ENCODE results near the gene NUMB.

The NUMB gene

DNA sequence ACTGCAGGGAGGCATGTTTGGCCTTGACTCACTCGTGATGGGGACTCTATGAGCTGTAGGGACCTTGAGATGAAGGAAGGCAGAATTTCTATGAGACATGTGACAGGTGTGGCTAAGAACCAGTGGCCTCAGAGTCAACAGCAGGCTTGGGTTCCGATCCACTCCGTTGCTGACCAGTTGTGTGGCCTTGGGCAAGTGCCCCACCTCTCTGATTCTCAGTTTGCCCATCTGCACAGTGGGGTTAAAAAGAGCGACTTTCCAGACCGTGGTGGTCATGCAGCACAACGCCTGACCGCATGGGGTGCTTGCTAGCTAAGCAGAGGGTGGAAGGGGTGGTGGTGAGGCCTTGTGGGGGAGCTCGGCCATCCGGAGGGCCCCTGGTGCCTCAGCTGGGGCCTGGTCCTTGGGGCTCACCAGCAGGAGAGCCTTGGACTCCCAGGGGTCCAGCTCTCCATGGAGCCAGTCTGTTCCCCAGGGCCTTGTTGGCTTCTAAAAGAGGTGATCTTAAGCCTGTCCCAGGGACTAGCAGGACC lies 202.6 kb downstream of the NUMB start:
- no peak for DNase-seq

DNA sequence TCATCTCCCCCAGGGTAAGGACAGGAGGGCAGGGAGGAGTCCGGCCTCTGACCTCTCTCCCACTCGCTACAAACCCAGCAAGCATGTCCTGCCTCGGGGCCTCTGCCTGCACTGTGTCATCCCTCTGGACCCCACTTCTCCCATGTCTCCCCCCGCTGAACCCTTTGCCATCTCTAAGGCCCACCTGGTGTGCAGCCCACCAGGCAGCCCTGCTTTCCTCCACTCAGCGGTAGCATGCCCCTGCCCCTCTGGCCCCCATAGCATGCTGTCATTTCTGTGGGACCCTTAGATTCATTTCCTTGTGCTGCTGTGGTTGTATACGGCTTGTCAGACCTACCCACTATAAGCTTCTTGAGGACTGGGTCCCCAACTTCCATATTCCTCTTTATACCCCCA lies 203.3 kb downstream of the NUMB start:
- no peak for DNase-seq

DNA sequence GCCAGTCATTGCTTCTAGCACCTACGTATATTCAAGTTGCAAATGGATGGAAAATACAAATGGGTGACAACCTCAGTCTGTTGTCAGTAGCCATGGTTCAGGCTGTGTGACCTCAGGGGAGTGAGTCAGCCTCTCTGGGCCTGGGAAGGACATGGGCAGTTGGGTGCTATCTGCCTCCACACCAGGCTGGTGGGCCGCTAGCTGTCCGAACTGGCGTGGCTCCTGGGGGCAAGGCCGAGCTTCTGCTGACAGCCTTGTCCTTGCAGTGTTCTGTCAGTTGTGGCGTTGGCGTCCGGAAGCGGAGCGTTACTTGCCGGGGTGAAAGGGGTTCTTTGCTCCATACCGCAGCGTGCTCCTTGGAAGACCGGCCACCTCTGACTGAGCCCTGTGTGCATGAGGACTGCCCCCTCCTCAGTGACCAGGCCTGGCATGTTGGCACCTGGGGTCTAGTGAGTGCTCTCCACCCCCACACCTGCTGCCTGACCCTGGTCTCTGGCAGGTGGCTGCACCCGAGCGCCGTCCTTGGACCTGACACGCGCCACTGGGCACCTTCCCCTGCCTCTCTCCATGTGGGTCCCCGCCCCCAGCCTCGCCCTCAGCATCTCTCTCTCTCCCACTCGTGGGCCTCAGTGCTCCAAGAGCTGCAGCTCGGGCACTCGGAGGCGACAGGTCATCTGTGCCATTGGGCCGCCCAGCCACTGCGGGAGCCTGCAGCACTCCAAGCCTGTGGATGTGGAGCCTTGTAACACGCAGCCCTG lies 203.9 kb downstream of the NUMB start:
- no peak for DNase-seq

DNA sequence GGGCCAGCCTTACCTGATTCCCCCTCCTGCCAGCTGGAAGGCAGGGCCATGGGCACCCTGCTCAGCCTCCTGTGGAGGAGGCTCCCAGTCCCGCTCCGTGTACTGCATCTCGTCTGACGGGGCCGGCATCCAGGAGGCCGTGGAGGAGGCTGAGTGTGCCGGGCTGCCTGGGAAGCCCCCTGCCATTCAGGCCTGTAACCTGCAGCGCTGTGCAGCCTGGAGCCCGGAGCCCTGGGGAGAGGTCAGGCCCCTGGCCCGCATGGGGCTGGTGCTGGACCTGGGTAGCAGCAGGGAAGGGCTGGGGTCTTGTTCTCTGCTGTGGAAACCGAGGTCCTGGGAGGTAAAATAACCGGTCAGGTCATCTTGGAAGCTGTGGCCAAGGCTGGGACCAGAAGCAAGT lies 204.6 kb downstream of the NUMB start:
- no peak for DNase-seq

DNA sequence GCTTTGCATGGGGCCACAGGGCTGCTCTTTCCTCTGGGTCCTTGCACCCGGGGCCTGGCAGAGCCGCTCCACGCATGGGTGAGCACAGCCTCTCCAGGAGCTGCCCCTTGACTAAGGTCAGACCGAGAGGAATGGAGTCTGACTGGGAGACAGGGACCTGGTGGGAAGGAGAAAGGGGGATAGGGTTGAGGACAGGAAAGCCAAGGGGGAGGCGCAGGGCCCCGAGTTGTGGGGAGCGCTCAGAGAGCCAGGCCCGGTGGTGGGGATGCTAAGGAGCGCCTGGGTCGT lies 205.1 kb downstream of the NUMB start:
- DNase-seq, result no peak

DNA sequence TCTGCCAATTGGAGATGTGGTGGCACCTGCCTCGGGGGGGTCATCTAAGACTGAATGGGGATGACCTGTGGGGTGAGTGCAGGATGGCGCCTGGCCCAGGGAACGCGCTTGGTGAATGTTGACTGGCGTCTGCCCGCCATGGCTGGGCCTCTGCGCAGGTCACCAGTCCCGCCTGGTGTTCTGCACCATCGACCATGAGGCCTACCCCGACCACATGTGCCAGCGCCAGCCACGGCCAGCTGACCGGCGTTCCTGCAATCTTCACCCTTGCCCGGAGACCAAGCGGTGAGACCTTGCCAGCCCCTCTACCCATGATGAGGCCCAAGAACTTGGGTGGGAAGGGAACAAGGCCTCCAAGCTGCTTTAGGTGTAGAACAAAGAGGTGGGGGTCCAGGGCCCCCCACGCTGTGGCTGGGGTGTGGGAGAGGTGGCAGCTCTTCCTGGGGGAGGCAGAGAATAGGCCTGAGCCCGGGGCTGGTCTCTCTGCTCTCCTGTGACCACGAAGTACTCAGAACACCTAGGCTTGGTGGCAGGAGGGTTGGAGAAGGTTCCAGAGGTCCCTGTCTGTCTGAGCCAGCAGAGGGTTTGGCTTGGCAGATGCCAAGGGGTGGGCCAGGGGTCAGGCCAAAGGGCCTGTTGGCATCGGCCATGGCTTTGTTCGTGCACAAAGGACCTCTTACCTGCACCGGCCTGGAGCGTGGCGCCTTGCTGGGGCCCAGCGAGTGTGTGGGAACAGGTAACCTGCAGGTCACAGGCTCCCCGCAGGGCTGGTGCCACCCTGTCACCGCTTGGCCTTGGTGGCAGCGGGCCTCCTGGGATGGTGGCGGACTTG lies 205.6 kb downstream of the NUMB start:
- DNase-seq, result no peak

DNA sequence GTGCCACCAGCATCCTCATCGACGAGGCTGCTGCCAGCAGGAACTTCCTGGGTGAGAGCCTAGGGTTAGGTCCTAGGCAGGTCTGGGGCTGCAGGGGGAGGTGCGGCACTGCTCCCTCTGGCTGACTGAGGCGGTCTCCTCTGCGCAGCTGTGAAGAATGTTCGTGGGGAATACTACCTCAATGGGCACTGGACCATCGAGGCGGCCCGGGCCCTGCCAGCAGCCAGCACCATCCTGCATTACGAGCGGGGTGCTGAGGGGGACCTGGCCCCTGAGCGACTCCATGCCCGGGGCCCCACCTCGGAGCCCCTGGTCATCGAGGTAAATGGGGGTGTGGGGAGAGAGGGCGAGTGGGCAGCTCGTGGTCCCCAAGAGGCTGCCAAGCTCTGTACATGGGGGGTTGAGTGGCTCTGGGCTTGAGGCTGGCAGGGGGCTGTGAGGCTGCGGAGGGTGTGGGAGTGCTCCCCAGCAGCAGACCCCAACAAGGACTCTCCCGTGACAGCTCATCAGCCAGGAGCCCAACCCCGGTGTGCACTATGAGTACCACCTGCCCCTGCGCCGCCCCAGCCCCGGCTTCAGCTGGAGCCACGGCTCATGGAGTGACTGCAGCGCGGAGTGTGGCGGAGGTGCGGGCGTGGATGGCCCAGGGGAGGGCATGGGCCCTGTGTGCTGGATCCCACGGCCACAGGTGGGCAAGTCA lies 206.7 kb downstream of the NUMB start:
- no peak for DNase-seq

DNA sequence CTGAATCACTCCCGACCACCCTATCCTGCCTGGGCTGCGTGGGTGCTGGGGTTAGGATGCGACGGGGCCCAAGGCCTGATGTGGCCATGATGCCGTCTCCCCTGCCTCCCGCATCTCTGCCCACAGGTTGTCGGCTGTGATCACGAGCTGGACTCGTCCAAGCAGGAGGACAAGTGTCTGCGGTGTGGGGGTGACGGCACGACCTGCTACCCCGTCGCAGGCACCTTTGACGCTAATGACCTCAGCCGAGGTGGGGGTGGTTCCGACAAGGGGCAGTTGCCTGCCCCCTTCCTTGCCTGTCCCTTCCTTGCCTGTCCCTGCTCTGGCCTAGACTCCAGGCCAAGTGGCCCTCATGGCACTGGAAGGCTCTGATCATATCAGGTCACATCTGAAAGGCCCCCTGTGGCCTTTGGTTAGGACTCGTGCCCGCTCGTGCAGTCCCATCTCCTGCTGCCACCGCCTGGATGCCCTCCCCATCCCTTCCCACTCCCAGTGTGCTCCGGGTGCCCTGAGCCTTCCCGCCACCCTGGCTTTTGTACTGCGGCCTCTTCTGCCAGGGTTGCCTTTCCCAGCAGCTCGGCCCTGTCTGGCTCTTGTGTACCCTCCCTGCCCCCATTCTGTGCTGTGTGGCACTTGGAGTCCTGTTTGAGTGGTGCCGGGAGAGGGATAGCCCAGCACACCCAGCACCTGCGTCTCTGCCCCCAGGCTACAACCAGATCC lies 207.4 kb downstream of the NUMB start:
- no peak for DNase-seq

DNA sequence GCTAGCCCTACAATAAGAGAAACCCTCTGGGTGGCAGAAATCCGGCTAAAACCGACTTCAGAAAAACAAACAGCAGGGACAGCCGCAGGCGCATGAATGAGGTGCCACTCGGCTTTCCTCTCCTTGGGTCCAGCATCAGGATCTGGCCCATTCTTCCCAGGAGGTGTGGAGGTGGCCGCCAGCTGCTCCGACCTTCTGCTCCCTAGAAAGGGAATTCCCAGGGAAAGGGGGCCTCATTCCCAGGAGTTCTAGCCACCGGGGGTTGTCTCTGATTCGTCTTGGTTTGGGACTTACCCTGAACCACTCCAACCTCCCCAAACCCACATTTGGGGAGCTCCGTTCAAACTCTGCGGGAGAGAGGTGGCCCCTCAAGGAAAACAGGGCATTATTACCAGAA lies 208.0 kb downstream of the NUMB start:
- DNase-seq, result no peak

DNA sequence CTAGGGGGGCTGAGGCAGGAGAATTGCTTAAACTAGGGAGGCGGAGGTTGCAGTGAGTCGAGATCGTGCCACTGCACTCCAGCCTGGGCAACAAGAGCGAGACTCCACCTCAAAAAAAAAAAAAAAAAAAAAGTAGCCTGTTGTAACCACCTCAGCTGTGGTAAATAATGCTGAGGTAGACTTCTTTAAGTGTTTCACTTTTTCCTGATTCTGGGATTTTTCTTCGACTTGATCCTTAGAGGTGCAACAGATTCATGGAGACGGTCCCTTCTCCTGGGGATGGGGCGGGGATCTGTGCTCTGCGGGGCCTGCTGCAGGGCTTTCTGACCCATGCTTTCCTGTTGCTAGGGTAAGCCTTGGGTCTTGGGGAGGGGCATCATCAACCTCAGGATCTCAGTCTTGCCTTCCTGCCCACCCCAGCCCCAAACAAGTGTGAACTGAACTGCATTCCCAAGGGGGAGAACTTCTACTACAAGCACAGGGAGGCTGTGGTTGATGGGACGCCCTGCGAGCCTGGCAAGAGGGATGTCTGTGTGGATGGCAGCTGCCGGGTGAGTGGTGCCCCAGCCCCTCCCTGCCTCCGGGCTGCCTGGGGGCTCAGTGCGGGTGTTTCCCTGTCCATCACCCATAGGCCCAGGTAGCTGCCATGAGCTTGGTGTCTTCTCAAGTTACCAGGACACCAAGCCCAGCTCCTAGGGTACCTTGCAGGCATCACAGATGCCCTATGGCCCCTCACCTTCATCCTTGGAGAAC lies 208.6 kb downstream of the NUMB start:
- DNase-seq, result no peak

DNA sequence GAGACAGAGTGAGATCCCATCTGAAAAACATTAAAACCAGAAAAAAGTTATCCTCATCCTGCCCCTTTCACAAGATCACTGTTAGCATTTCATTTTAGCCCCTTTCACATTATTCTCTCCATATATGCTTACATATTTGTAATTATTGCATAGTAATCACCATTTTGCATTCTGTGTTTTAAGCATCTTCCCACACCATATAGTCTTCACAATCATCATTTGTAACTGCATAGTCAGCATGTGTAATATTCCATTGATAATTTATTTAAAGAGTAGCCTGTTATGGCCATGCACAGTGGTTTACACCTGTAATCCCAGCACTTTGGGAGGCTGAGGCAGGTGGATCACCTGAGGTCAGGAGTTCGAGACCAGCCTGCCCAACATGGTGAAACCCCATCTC lies 209.2 kb downstream of the NUMB start:
- no peak for DNase-seq

DNA sequence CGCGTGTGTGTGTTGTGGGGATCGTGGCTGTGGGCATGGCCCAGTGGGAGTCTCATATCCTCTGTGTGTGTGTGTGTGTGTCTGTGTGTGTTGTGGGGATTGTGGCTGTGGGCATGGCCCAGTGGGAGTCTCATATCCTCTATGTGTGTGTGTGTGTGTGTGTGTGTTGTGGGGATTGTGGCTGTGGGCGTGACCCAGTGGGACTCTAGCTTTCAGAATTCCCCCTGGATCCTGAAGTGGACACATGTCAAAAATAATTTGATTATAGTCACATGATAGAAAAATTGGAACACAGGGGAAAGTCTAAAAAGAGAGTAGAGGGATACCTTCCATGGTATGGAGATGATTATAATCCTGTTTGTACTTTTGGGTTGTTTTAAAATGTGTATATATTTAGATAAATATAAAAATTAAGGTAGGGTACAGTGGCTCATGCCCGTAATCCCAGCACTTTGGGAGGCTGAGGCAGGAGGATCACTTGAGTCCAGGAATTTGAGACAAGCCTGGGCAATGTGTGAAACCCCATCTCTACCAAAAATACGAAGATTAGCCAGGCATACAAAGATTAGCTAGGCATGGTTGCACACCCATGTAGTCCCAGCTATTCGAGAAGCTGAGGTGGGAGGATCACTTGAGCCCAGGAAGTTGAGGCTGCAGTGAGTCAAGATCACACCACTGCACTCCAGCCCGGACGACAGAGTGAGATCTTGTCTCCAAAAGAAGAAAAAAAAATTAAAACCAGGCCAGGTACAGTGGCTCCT lies 210.1 kb downstream of the NUMB start:
- no peak for DNase-seq

DNA sequence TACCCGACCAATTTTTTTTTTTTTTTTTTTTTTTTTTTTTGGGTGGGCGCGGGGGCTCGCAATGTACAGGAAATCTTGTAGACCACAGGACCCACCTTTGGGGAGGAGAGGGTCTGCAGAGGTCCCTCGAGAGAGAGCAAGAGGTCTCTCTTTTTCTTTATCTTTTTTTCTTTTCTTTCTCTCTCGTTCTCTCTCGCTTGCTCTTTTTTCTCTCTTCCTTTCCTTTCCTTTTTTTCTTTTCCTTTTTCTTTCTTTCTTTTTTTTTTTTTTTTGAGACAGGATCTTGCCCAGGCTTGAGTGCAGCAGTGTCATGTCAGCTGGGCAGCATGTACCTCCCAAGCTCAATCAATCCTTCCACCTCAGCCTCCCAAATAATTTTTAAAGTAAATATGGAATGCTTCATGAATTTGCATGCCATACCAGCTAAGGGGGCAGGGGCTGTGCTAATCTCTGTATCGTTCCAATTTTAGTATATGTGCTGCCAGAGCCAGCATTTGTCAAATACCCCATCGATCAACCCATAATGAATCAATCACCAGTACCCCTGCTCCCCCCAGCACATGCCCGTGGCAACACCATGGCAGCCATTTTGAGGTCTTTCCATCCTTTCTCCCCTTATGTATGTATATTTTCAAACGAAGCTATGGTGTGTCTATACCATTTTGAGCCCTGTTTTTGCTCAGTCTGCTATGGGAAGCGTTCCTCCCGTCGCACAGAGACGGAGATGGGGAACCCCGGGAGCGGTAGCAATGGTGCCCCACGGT lies 211.8 kb downstream of the NUMB start:
- DNase-seq, result no peak

DNA sequence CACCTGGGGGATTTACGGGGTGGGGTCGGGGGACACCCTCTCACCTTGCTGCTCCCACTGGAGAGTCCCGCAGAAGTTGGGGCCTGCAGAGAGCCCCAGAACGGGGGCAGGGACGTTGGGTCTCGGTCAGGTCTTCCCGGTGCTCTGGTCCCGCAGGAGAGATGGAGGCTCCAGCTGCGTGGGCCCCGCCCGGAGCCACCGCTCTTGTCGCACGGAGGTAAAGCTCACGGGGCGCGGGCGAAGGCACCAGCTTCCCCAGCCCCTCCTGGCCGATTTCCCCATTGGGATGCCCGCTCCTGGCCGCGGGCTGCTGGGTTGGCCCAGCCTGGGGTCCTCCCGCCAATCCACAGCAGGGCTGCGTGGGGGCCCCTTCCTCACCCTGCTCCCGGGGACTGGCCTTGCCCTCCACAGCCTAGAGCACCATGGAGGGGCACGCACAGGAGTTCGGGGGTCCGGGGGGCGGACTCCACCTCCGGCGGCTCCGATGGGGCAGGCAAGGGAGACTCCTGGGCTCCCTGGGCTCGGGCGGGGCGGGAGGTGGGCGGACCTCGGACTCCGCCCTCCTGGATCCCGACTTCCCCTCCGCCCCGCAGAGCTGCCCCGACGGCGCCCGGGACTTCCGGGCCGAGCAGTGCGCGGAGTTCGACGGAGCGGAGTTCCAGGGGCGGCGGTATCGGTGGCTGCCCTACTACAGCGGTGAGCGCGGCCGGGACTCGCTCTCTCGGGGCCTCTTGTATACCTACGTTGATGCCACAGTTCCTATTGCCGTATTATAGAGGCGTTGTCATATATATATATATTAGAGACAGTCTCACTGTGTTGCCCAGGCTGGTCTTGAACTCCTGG lies 212.6 kb downstream of the NUMB start:
- peak; percentile 41 for DNase-seq

DNA sequence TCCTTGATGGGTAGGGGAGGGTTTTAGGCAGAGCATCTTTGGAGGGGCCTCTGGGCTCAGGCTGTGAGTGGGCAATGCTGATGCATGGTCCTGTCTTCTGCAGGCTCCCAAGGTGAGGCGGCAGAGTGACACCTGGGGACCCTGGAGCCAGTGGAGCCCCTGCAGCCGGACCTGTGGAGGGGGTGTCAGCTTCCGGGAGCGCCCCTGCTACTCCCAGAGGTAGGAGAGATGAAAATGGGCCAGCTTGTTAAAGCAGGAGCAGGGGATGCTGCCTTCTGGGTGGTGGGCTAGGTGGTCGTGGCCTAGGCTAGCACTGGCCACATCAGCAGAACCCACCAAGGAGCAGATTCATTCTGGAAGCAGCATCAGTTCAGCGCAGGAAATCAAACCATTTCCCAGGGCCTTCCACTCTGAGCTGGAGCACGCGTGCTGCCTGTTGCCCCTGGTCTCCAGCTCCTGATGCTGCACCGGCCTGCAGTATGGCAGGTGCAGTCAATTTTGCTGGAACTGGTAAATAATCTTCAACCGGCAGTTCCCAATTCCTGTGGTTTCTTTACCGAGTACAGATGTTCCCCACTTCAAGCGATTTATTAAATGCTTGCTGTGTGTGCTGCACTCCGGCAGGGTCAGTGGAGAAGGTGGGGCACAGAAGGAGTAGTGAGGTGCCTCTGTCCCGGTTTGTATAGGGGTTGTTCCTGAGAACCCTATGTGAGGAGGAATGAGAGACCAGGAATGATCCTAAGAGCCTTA lies 213.6 kb downstream of the NUMB start:
- DNase-seq, result no peak

DNA sequence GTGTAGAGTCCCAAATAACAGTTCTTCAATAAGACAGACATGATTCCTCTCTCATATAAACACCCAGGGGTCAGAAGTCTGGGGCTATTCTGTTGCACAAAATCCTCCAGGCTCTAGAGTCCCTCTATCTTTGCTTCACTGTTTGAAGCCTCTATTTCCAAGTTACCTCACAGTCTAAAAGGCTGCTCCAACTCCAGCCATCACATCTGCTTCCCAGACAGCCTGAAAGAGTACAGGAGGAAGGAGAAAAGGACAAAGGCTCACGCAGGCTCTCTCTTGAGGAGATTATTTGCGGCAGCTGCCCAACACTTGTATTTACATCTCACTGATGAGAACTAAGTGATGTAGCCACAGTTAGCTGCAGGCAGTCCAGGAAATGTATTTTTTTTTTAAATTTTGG lies 214.6 kb downstream of the NUMB start:
- DNase-seq, result no peak

DNA sequence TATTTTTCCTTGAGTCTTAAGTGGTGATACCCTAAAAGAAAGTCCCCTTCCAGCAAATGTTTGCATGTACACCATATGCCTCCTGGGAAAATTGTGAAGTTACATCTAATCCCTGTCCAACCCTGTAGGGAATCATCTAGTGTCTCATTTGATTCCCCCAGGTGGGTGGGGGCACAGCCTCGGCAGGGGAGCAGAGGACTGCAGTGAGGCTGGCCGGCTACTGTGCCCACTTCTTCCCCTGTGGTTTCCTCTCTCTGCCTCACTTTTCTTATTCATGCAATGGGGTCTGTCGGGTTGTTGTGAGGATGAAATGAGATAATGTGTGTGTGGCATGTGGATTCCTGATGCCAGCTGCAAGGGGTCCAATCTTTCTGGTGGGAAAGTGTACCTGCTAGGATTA lies 215.0 kb downstream of the NUMB start:
- DNase-seq, result no peak

DNA sequence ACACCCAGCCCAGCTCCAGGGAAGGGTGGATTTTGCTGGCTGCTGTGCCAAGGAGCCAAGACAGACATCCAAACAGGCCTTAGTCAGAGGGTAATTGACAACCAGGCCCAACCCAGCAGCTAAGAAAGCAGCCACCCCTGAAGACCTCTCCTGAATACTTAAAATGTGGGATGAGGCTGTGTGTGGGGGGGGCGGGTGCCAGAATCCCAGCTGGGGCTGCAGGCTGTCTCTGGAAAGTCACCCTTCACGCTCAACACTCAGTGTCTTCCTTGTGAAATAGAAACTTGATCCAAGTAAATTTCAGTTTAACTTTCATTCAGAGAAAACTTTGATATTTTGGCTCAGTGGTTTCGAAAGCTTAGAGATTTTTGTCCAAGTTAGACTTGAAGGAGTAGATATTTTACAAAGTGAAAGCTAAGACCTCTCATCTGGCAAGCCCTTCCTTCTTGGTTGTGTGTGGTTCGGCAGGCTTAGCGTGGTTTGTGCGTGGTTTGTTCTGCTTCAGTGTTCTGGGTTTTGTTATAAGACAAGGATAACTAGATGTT lies 215.9 kb downstream of the NUMB start:
- no peak for DNase-seq

All from CD4-positive, alpha-beta T cell treated with Interleukin-10 for 1 hour (primary cell).